Measurements from ENCODE around the gene ITPK1.

Gene ITPK1

DNA sequence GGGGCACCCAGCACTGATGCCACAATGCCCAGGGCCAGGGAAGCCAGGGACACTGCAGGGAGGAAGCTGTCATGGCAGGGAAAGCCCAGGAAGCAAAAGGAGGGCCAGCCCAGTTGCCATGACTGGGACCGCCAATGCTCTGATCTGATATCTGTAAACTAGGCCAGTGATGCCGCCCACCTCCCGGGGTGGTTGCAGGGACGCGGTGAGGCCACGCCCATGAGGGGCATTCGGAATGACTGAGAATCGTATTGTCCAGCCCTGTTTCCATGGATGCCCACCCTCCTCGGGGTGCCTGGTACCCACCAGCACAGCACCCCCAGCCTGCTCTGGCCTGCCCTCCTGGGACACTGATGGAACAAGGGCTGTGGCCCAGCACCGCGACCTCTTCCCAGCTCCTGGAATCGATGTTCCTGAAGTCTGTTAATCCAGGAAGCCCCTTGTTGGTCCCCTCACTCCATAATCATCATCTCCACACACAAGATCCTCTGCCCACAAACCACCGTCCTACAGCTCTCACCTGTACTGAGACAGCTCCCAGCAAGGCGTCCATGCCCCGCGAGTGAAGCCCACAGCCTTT, 144.0 kb downstream of the ITPK1 start:
- ChIA-PET CTCF (no interaction called here), POLR2A (no interaction called here)
- TF ChIP-seq, protein P1, sequence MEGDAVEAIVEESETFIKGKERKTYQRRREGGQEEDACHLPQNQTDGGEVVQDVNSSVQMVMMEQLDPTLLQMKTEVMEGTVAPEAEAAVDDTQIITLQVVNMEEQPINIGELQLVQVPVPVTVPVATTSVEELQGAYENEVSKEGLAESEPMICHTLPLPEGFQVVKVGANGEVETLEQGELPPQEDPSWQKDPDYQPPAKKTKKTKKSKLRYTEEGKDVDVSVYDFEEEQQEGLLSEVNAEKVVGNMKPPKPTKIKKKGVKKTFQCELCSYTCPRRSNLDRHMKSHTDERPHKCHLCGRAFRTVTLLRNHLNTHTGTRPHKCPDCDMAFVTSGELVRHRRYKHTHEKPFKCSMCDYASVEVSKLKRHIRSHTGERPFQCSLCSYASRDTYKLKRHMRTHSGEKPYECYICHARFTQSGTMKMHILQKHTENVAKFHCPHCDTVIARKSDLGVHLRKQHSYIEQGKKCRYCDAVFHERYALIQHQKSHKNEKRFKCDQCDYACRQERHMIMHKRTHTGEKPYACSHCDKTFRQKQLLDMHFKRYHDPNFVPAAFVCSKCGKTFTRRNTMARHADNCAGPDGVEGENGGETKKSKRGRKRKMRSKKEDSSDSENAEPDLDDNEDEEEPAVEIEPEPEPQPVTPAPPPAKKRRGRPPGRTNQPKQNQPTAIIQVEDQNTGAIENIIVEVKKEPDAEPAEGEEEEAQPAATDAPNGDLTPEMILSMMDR (IDR thresholded peaks at IDR 0.05; ENCODE audit: control extremely low read depth, extremely low read depth, low read depth, missing control alignments), result no peak
- no peak for DNase-seq (ENCODE audit: extremely low spot score)

DNA sequence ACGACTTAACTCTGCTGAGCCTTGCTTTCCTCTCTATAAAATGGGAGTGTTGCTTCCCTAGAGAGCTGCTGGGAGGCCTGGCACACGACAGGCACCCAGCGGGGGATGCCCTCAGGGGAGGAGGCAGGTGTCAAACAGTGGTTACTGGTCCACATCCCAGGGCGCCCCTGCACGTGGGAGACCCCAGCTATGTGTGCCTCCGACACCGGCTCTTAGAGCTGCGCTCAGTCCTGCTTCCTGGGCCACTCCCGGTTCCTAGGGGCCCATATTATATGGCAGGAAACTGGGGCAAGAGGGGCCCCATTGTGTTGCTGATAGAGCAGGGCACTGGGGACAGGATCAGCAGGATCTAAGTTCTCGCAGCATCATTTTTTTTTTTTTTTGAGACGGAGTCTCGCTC, 145.5 kb downstream of the ITPK1 start:
- ChIA-PET CTCF (no interaction called here), POLR2A (no interaction called here)
- TF ChIP-seq, protein P1 (IDR thresholded peaks at IDR 0.05; ENCODE audit: control extremely low read depth, extremely low read depth, low read depth, missing control alignments), result no peak
- DNase-seq (ENCODE audit: extremely low spot score), result no peak

DNA sequence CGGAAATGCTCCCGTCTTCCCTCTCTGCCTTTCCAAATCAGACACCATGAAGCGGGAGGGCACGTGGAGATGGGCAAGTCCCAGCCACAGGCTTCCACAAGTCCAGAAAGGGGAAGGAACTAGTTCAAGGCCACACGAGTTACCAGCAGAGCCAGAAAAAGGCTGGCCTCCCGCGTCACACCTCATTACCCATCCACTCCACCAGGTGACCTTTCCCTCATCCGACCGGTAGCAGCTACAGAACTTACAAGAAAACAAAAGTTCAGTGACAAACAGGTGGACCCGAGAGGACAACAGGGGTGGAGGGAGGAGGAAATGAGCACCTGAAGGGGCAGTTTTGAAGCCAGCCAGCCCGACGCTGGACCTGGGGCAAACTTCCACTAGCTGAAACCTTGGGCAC, 145.9 kb downstream of the ITPK1 start:
- TF ChIP-seq, protein P1 (IDR thresholded peaks at IDR 0.05; ENCODE audit: control extremely low read depth, extremely low read depth, low read depth, missing control alignments), result no peak
- POLR2A ChIA-PET, result no interaction called here
- DNase-seq (ENCODE audit: extremely low spot score), result no peak
- CTCF ChIA-PET, result no interaction called here

- DNase-seq (ENCODE audit: extremely low spot score), result no peak
- TF ChIP-seq, protein P1 (IDR thresholded peaks at IDR 0.05; ENCODE audit: control extremely low read depth, extremely low read depth, low read depth, missing control alignments), result no peak
- POLR2A ChIA-PET, result no interaction called here
- CTCF ChIA-PET, result no interaction called here
Observed at GRCh38 chr14:92969430-92969829, 146.3 kb downstream of the ITPK1 start.

DNA sequence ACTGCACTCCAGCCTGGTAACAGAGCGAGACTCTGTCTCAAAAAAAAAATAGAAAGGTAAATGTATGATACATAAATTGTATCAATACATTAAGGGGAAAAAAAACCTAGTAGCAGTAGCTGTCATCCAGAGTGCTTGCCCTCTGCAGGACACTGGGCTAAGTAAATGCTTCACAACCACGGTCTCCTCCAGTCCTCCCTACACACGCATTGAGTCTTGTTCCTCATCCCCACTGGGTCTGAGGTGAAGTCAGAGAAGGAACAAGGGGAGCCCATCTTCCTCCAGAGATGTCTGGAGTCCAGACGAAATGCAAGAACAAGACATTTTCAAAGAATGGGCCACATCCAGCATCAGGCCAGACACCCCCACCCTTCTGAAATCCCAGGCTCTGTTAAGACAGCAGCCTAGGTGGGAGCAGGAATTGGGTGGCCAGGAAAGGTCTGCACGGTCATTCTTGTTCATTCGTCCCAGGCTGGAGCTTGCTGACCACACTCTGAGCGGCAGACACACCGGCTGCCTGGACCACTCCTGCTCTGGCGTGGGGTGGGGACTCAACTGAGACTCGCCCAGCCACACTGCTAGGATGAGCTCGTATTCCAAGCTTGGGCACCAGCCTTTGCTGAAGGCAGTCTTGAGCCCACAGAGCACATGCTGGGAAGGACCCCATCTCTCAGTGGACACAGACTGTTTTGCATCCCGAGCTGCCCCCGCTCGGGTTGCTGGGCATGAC, 147.3 kb downstream of the ITPK1 start:
- ChIA-PET CTCF (interaction anchor here (1.0 kb wide), 1 partner anchor 16 kb away, joined by 3 read pairs; no protein-coding TSS in a partner anchor), POLR2A (no interaction called here)
- DNase-seq (ENCODE audit: extremely low spot score), result no peak
- TF ChIP-seq, protein P1 (IDR thresholded peaks at IDR 0.05; ENCODE audit: control extremely low read depth, extremely low read depth, low read depth, missing control alignments), result no peak

- ChIA-PET CTCF (interaction anchor here (1.0 kb wide), 1 partner anchor 15 kb away, joined by 3 read pairs; no protein-coding TSS in a partner anchor), POLR2A (no interaction called here)
- TF ChIP-seq, protein P1 (IDR thresholded peaks at IDR 0.05; ENCODE audit: control extremely low read depth, extremely low read depth, low read depth, missing control alignments), result no peak
- DNase-seq (ENCODE audit: extremely low spot score), result no peak
Observed at GRCh38 chr14:92967346-92967926, 148.3 kb downstream of the ITPK1 start.
